ENCODE results near the gene TPD52L1. TPM values are rescaled to one million over a fixed set of nuclear protein-coding genes. Genes with fewer than 3 reads are reported as not detected.

Gene TPD52L1
- total and polyA plus RNA-seq, 2 donors (not counting 1 experiment from before 2014, with no cell fraction given): not detected

DNA sequence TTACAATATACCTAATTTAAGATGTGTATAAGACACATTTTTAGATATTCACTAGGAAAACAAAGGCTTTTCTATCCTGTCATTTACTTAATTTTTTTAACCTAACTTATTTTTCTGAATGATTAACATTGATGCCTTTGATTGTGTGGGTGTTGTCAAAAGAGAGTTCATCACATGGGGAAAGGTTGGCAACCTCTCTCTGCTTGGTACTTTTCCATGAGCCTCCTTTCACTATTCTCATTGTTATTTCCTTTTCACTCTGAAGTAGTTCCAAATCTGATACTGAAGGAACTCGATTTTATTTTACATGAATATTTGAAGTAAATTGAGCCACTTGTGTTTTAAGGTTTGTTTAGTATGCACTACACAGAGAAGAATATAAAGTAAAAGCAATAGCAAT, 35.9 kb downstream of the TPD52L1 start:
- DNase-seq (no peak), ATAC-seq (ENCODE audit: low read depth) (no peak)
- no peak overlapping the region for H2AFZ ChIP-seq (ENCODE audit: insufficient read depth, low read depth, low read length, poor library complexity, severe bottlenecking)
- no CpG with 5 or more reads among the region's 1 CpG for WGBS (ENCODE audit: insufficient coverage)
- CTCF ChIA-PET: no interaction called here
- Mint-ChIP-seq H3K27me3 (peaks cover 7% of the 10 kb centered on the region), H3K4me3 (no peak overlapping the region), H3K4me1 (no peaks in the 10 kb centered on the region), H3K27ac (no peak overlapping the region), H3K9me3 (ENCODE audit: insufficient read depth) (no peaks in the 10 kb centered on the region)
- H3K27me3 ChIP-seq (replicated peaks in 1 of 4; ENCODE audit: control extremely low read depth in 1 of 4, control insufficient read depth in 3 of 4, insufficient read depth in 4 of 4, low read length in 3 of 4): no peaks in the 10 kb centered on the region
- intact Hi-C loops (cut with micrococcal nuclease): no loop called here
- no peak overlapping the region for H3K27ac ChIP-seq (ENCODE audit: low read length in 2 of 2)
- POLR2A ChIA-PET: no interaction called here
- H3K4me3 ChIP-seq (ENCODE audit: control extremely low read depth in 1 of 5, extremely low read depth in 1 of 5, insufficient read depth in 1 of 5, low read depth in 2 of 5, low read length in 4 of 5): no peak overlapping the region
- H3K4me1 ChIP-seq (ENCODE audit: control insufficient read depth in 2 of 2, insufficient read depth in 2 of 2, low read length in 2 of 2): no peaks in the 10 kb centered on the region
- no peak overlapping the region for H3K9ac ChIP-seq (ENCODE audit: low read length)
- H3K4me2 ChIP-seq (replicated peaks; ENCODE audit: low read depth, low read length, poor library complexity, severe bottlenecking): no peak overlapping the region
- no peaks in the 10 kb centered on the region for H3K9me3 ChIP-seq (ENCODE audit: control extremely low read depth in 1 of 3, control insufficient read depth in 2 of 3, insufficient read depth in 1 of 3, low read length in 2 of 3)
- no peaks in the 10 kb centered on the region for H3K79me2 ChIP-seq (ENCODE audit: control insufficient read depth, insufficient read depth, low read length)
- no peaks in the 10 kb centered on the region for H3K36me3 ChIP-seq (replicated peaks in 1 of 2; ENCODE audit: control extremely low read depth in 1 of 2, control insufficient read depth in 1 of 2, extremely low read depth in 1 of 2, insufficient read depth in 2 of 2, low read length in 1 of 2)
- no peak for TF ChIP-seq EZH2 (IDR thresholded peaks at IDR 0.05; ENCODE audit: borderline replicate concordance, insufficient read depth, low read depth, low read length, poor library complexity, severe bottlenecking)
- TF ChIP-seq, protein P1, sequence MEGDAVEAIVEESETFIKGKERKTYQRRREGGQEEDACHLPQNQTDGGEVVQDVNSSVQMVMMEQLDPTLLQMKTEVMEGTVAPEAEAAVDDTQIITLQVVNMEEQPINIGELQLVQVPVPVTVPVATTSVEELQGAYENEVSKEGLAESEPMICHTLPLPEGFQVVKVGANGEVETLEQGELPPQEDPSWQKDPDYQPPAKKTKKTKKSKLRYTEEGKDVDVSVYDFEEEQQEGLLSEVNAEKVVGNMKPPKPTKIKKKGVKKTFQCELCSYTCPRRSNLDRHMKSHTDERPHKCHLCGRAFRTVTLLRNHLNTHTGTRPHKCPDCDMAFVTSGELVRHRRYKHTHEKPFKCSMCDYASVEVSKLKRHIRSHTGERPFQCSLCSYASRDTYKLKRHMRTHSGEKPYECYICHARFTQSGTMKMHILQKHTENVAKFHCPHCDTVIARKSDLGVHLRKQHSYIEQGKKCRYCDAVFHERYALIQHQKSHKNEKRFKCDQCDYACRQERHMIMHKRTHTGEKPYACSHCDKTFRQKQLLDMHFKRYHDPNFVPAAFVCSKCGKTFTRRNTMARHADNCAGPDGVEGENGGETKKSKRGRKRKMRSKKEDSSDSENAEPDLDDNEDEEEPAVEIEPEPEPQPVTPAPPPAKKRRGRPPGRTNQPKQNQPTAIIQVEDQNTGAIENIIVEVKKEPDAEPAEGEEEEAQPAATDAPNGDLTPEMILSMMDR (IDR thresholded peaks at IDR 0.05): no peak
- no peaks in the 10 kb centered on the region for H4K20me1 ChIP-seq (ENCODE audit: control insufficient read depth, insufficient read depth, low read length, poor library complexity, severe bottlenecking)

DNA sequence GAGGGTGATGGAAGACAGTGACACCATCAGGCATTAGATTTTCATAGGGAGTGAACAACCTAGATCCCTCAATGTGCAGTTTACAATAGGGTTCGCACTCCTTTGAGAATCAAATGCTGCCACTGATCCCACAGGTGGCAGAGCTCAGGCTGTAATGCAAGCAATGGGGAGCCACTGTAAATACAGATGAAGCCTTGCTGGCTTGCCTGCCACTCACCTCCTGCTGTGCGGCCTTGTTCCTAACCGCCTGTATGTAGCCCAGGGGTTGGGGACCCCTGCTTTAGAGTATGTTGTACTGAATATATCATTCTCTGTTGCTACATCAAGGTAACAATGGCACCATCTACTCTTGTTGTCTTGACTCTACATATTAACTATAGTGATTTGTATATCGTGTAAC, 37.1 kb downstream of the TPD52L1 start:
- CTCF ChIA-PET: interaction anchor here (1.7 kb wide), 1 partner anchor 8 kb away, joined by 7 read pairs; no protein-coding TSS in a partner anchor
- H3K27ac Mint-ChIP-seq: no peak overlapping the region

More for the DNA sequence above, 37.1 kb downstream of the TPD52L1 start:
- Histone ChIP-seq H3K9ac (ENCODE audit: low read length) (no peak overlapping the region), H3K4me2 (replicated peaks; ENCODE audit: low read depth, low read length, poor library complexity, severe bottlenecking) (no peak overlapping the region), H3K9me3 (ENCODE audit: control extremely low read depth in 1 of 3, control insufficient read depth in 2 of 3, insufficient read depth in 1 of 3, low read length in 2 of 3) (no peaks in the 10 kb centered on the region), H3K27ac (ENCODE audit: low read length in 2 of 2) (no peak overlapping the region), H3K4me1 (ENCODE audit: control insufficient read depth in 2 of 2, insufficient read depth in 2 of 2, low read length in 2 of 2) (no peaks in the 10 kb centered on the region), H4K20me1 (ENCODE audit: control insufficient read depth, insufficient read depth, low read length, poor library complexity, severe bottlenecking) (no peaks in the 10 kb centered on the region), H2AFZ (ENCODE audit: insufficient read depth, low read depth, low read length, poor library complexity, severe bottlenecking) (no peak overlapping the region), H3K79me2 (ENCODE audit: control insufficient read depth, insufficient read depth, low read length) (no peaks in the 10 kb centered on the region), H3K4me3 (ENCODE audit: control extremely low read depth in 1 of 5, extremely low read depth in 1 of 5, insufficient read depth in 1 of 5, low read depth in 2 of 5, low read length in 4 of 5) (no peak overlapping the region), H3K36me3 (replicated peaks in 1 of 2; ENCODE audit: control extremely low read depth in 1 of 2, control insufficient read depth in 1 of 2, extremely low read depth in 1 of 2, insufficient read depth in 2 of 2, low read length in 1 of 2) (no peaks in the 10 kb centered on the region), H3K27me3 (replicated peaks in 1 of 4; ENCODE audit: control extremely low read depth in 1 of 4, control insufficient read depth in 3 of 4, insufficient read depth in 4 of 4, low read length in 3 of 4) (no peaks in the 10 kb centered on the region)
- H3K4me3 Mint-ChIP-seq: no peak overlapping the region
- DNase-seq: no peak
- intact Hi-C loops (cut with micrococcal nuclease): no loop called here
- H3K4me1 Mint-ChIP-seq: no peaks in the 10 kb centered on the region
- 100% methylated on average over 1 of the region's 4 CpGs for WGBS (ENCODE audit: insufficient coverage)
- no peaks in the 10 kb centered on the region for H3K9me3 Mint-ChIP-seq (ENCODE audit: insufficient read depth)
- no peak for ATAC-seq (ENCODE audit: low read depth)
- H3K27me3 Mint-ChIP-seq: peaks cover 7% of the 10 kb centered on the region
- POLR2A ChIA-PET: no interaction called here
- no peak for TF ChIP-seq EZH2 (IDR thresholded peaks at IDR 0.05; ENCODE audit: borderline replicate concordance, insufficient read depth, low read depth, low read length, poor library complexity, severe bottlenecking)
- TF ChIP-seq, protein P1 (IDR thresholded peaks at IDR 0.05): no peak
